Neutrophil (primary cell): ENCODE results near the gene AIDA.

Experiments used
- H3K27ac ChIP-seq: fragments of 200-600 bp; sonication (generic); 2 replicates; pipeline ENCODE4 v1.5.1; 2016; ENCODE audit warnings: mild to moderate bottlenecking, moderate library complexity
- H3K27me3 ChIP-seq: fragments of 200-600 bp; sonication (generic); 2 replicates; pipeline ENCODE4 v1.6.0; 2016; ENCODE audit warnings: mild to moderate bottlenecking
- H3K36me3 ChIP-seq: fragments of 200-600 bp; sonication (generic); 2 replicates; pipeline ENCODE4 v1.5.1; 2017
- H3K4me1 ChIP-seq, 2 experiments: fragments of 200-600 bp in 1 of 2; sonication (generic) in 1 of 2; 1 replicate in 1 of 2; 2 replicates in 1 of 2; pipeline versions ENCODE4 v1.5.1 to v1.6.1; 2013 to 2016; ENCODE audit warnings: low read depth in 1 of 2, low read length in 1 of 2, mild to moderate bottlenecking in 1 of 2, moderate library complexity in 1 of 2; ENCODE audit not compliant: control insufficient read depth in 1 of 2, insufficient read depth in 1 of 2
- H3K4me3 ChIP-seq, 2 experiments: fragments of 200-600 bp in 1 of 2; sonication (generic) in 1 of 2; 1 replicate in 1 of 2; 2 replicates in 1 of 2; pipeline ENCODE4 v1.5.1; 2013 to 2016; ENCODE audit warnings: low read depth in 1 of 2, low read length in 1 of 2, mild to moderate bottlenecking in 1 of 2, moderate library complexity in 1 of 2
- H3K9me3 ChIP-seq: fragments of 200-600 bp; sonication (generic); 2 replicates; pipeline ENCODE4 v1.5.1; 2016
- CTCF ChIP-seq: fragments of 200-600 bp; sonication (generic); IDR thresholded peaks from 2 replicates; pipeline ENCODE4 v1.5.1; 2016; ENCODE audit warnings: antibody characterized with exemption

Gene AIDA

GRCh38 chr1:222706815-222707214 lies 5.5 kb downstream of the AIDA start:
- Histone ChIP-seq H3K9me3 (no peaks in the 10 kb centered on the region), H3K27me3 (no peaks in the 10 kb centered on the region), H3K27ac (no peak overlapping the region), H3K4me1 (peaks cover 18 to 19% of the 10 kb centered on the region in 2 experiments), H3K36me3 (peaks cover 9% of the 10 kb centered on the region), H3K4me3 (no peak overlapping the region)
- no peak for TF ChIP-seq CTCF

- peaks cover 0 to 6% of the 10 kb centered on the region in 2 experiments for H3K4me1 ChIP-seq
- no peak overlapping the region for H3K27ac ChIP-seq
- no peak overlapping the region for H3K4me3 ChIP-seq
- H3K9me3 ChIP-seq, result no peaks in the 10 kb centered on the region
- H3K27me3 ChIP-seq, result no peaks in the 10 kb centered on the region
- TF ChIP-seq CTCF, result no peak
- H3K36me3 ChIP-seq, result peaks cover 15% of the 10 kb centered on the region
These were observed 8.0 kb downstream of the AIDA start for GRCh38 chr1:222704260-222704659.

GRCh38 chr1:222702210-222702609 lies 10.1 kb downstream of the AIDA start:
- H3K9me3 ChIP-seq, result no peaks in the 10 kb centered on the region
- no peak overlapping the region for H3K27ac ChIP-seq
- no peaks in the 10 kb centered on the region for H3K27me3 ChIP-seq
- H3K4me1 ChIP-seq, result peaks cover 0 to 6% of the 10 kb centered on the region in 2 experiments
- H3K36me3 ChIP-seq, result peaks cover 20% of the 10 kb centered on the region
- no peak overlapping the region for H3K4me3 ChIP-seq
- TF ChIP-seq CTCF, result no peak

GRCh38 chr1:222697826-222698225 lies 14.5 kb downstream of the AIDA start:
- H3K36me3 ChIP-seq, result peaks cover 30% of the 10 kb centered on the region
- H3K9me3 ChIP-seq, result no peaks in the 10 kb centered on the region
- TF ChIP-seq CTCF, result no peak
- H3K4me1 ChIP-seq, result no peaks in the 10 kb centered on the region
- H3K4me3 ChIP-seq, result no peak overlapping the region
- no peaks in the 10 kb centered on the region for H3K27me3 ChIP-seq
- no peak overlapping the region for H3K27ac ChIP-seq

- Histone ChIP-seq H3K4me1 (no peaks in the 10 kb centered on the region), H3K9me3 (no peaks in the 10 kb centered on the region), H3K36me3 (peaks cover 30% of the 10 kb centered on the region), H3K4me3 (no peak overlapping the region), H3K27ac (no peak overlapping the region), H3K27me3 (no peaks in the 10 kb centered on the region)
- no peak for TF ChIP-seq CTCF
These were observed 15.1 kb downstream of the AIDA start for GRCh38 chr1:222697203-222697602.

GRCh38 chr1:222696741-222697140 lies 15.6 kb downstream of the AIDA start:
- TF ChIP-seq CTCF, result no peak
- Histone ChIP-seq H3K36me3 (peaks cover 30% of the 10 kb centered on the region), H3K4me1 (no peaks in the 10 kb centered on the region), H3K27ac (no peak overlapping the region), H3K4me3 (no peak overlapping the region), H3K27me3 (no peaks in the 10 kb centered on the region), H3K9me3 (no peaks in the 10 kb centered on the region)
